Measurements from ENCODE around the gene GATAD2B.
A peak's percentile ranks its signal among the peaks of the same experiment; 100 is the strongest.

Gene GATAD2B

DNA sequence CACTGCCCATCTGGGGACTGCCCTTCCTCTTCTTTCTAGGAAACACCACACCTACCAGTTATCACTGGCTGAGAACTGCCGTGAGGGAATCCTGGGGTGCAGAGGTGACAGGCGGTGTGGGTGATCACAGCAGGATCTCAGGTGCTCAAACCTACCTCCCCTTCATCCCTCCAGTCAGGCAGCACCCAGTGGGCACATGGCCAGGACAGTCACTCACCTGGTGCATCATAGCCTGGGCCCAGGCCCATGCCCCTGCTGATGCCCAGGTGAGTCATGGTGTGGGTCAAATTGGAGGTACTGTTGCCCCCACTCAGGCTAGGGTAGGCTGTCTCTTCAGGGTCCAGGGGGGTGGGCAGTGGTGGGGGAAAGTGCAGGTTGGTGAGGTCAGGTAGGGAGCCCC is 29.0 kb upstream of the GATAD2B start:
- Histone ChIP-seq H3K9me3 (ENCODE audit: control insufficient read depth, insufficient read depth, low read depth, low read length) (no peaks in the 10 kb centered on the region), H3K36me3 (ENCODE audit: control insufficient read depth in 2 of 2, insufficient read depth in 1 of 2, low read length in 2 of 2) (peaks cover 16 to 82% of the 10 kb centered on the region in 2 experiments; a peak in 2 of 3 replicates), H3K27ac (ENCODE audit: extremely low read depth, low read depth, low read length) (no peak overlapping the region), H3K4me3 (ENCODE audit: low read depth, low read length) (no peak overlapping the region), H3K4me1 (ENCODE audit: control insufficient read depth, insufficient read depth, low read length) (peaks cover 3% of the 10 kb centered on the region; the same call in 1 of the 2 replicates)
- ChIA-PET CTCF (no interaction called here), POLR2A (no interaction called here)
- no peak for TF ChIP-seq ZNF23 (tag by site-specific recombination; IDR thresholded peaks at IDR 0.05; ENCODE audit: borderline replicate concordance)
- no peak for TF ChIP-seq SCRT2 (tag by site-specific recombination; IDR thresholded peaks at IDR 0.05)
- no peak for TF ChIP-seq ZNF621 (tag by site-specific recombination; IDR thresholded peaks at IDR 0.05)
- TF ChIP-seq ZNF174 (tag by site-specific recombination; IDR thresholded peaks at IDR 0.05), result no peak
- TF ChIP-seq, protein P1, sequence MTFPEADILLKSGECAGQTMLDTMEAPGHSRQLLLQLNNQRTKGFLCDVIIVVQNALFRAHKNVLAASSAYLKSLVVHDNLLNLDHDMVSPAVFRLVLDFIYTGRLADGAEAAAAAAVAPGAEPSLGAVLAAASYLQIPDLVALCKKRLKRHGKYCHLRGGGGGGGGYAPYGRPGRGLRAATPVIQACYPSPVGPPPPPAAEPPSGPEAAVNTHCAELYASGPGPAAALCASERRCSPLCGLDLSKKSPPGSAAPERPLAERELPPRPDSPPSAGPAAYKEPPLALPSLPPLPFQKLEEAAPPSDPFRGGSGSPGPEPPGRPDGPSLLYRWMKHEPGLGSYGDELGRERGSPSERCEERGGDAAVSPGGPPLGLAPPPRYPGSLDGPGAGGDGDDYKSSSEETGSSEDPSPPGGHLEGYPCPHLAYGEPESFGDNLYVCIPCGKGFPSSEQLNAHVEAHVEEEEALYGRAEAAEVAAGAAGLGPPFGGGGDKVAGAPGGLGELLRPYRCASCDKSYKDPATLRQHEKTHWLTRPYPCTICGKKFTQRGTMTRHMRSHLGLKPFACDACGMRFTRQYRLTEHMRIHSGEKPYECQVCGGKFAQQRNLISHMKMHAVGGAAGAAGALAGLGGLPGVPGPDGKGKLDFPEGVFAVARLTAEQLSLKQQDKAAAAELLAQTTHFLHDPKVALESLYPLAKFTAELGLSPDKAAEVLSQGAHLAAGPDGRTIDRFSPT (tag by site-specific recombination; IDR thresholded peaks at IDR 0.05), result 0 out of 2 replicates have a peak, but pooled peaks have one; percentile 27

DNA sequence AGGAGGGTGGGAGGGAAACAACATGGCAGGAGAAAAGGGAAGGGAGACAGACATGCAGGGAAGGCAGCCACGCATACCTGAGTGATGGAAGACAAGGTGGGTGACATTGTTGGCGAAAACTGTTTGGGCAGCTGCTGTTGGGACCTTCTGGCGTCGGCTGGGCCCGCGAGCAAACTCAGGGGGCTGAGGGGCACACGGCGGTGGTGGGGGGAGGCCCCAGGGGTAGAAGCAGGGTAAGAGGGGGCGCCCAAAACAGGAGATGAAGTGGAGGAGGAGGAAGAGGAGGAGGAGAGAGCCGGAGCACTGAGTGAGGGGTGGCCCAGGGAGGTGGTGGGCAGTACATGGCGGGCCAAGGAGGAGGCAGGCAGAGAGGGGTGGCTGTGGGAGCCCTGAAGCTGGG is 28.4 kb upstream of the GATAD2B start:
- Histone ChIP-seq H3K4me1 (ENCODE audit: control insufficient read depth, insufficient read depth, low read length) (no peaks in the 10 kb centered on the region), H3K4me3 (ENCODE audit: low read depth, low read length) (no peak overlapping the region), H3K27ac (ENCODE audit: extremely low read depth, low read depth, low read length) (no peak overlapping the region), H3K9me3 (ENCODE audit: control insufficient read depth, insufficient read depth, low read depth, low read length) (no peaks in the 10 kb centered on the region), H3K36me3 (ENCODE audit: control insufficient read depth in 2 of 2, insufficient read depth in 1 of 2, low read length in 2 of 2) (peaks cover 16 to 80% of the 10 kb centered on the region in 2 experiments; a peak in 2 of 3 replicates)
- POLR2A ChIA-PET, result interaction anchor here (0.8 kb wide), 1 partner anchor 11 kb away, joined by 3 read pairs; no protein-coding TSS in a partner anchor
- no peak for TF ChIP-seq HOXA7 (CRISPR knock-in tag; IDR thresholded peaks at IDR 0.05; ENCODE audit: borderline replicate concordance)
- TF ChIP-seq EGR2 (tag by site-specific recombination; IDR thresholded peaks at IDR 0.05; ENCODE audit: low read depth), result peak; percentile 39; the same call in 1 of the 2 replicates
- TF ChIP-seq ZFHX2 (tag by site-specific recombination; conservative IDR thresholded peaks at IDR 0.05), result 0 out of 2 replicates have a peak, but pooled peaks have one; percentile 16
- TF ChIP-seq ZNF140 (tag by site-specific recombination; IDR thresholded peaks at IDR 0.05), result no peak
- TF ChIP-seq ZNF777 (tag by site-specific recombination; IDR thresholded peaks at IDR 0.05; ENCODE audit: borderline replicate concordance), result no peak
- CTCF ChIA-PET, result interaction anchor here (0.6 to 1.2 kb wide), 2 partner anchors 35 to 106 kb away, joined by 3 to 5 read pairs; partner anchors contain the start of gene RAB13

DNA sequence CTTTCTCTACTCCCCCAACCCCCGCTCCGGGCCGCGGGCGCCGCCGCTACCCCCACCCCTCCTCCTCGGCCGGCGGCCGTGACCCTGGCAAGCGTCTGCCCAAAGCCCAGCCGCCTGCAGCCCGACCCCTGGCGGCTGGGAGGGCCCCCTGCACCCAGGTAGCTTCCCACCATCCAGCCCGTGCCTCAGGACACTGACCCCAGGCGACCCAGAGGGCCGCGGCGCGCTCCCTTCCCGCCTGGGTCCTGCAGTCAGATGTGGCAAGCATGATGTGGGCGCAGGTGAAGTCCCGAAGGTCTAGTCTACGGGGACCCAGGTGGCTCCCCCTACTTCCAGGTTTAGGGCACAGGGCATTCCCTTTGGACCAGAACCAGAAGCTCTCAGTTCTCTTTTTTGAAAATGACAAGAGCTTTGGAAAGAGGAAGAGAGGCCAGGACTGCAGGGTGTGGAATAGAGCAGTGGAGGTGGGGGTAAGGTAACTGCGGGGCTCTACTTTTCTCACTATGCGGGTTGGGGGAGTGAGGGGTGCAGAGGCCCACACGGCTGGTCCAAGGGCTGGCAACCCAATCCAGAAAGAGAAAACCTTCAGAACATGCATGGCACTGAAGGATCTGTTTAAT is 24.0 kb upstream of the GATAD2B start, which contains the start of gene DENND4B:
TSS of gene DENND4B (minus strand) at position 97 of the 620 bp plus-strand sequence. CDS start 2,344 bp downstream, outside the sequence.
- H3K4me1 ChIP-seq (ENCODE audit: control insufficient read depth, insufficient read depth, low read length), result no peaks in the 10 kb centered on the region
- TF ChIP-seq ZNF211 (tag by site-specific recombination; IDR thresholded peaks at IDR 0.05; ENCODE audit: low read depth) (no peak), BCL11B (tag by site-specific recombination; IDR thresholded peaks at IDR 0.05; ENCODE audit: low read depth) (peak; percentile 91), ZNF585B (tag by site-specific recombination; IDR thresholded peaks at IDR 0.05) (no peak), SP7 (tag by site-specific recombination; IDR thresholded peaks at IDR 0.05) (peak; percentile 49; the same call in 1 of the 2 replicates), OSR2 (tag by site-specific recombination; IDR thresholded peaks at IDR 0.05) (no peak), ZNF830 (tag by site-specific recombination; IDR thresholded peaks at IDR 0.05; ENCODE audit: low read depth) (no peak), ZNF624 (tag by site-specific recombination; IDR thresholded peaks at IDR 0.05) (no peak), ZNF202 (tag by site-specific recombination; IDR thresholded peaks at IDR 0.05; ENCODE audit: borderline replicate concordance) (no peak), ZNF157 (tag by site-specific recombination; IDR thresholded peaks at IDR 0.05) (no peak), ZNF366 (tag by site-specific recombination; conservative IDR thresholded peaks at IDR 0.05) (0 out of 2 replicates have a peak, but pooled peaks have one; percentile 10)
- TF ChIP-seq, protein P2, sequence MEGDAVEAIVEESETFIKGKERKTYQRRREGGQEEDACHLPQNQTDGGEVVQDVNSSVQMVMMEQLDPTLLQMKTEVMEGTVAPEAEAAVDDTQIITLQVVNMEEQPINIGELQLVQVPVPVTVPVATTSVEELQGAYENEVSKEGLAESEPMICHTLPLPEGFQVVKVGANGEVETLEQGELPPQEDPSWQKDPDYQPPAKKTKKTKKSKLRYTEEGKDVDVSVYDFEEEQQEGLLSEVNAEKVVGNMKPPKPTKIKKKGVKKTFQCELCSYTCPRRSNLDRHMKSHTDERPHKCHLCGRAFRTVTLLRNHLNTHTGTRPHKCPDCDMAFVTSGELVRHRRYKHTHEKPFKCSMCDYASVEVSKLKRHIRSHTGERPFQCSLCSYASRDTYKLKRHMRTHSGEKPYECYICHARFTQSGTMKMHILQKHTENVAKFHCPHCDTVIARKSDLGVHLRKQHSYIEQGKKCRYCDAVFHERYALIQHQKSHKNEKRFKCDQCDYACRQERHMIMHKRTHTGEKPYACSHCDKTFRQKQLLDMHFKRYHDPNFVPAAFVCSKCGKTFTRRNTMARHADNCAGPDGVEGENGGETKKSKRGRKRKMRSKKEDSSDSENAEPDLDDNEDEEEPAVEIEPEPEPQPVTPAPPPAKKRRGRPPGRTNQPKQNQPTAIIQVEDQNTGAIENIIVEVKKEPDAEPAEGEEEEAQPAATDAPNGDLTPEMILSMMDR (tag by site-specific recombination; IDR thresholded peaks at IDR 0.05), result peak; percentile 92
- TF ChIP-seq, protein P3, sequence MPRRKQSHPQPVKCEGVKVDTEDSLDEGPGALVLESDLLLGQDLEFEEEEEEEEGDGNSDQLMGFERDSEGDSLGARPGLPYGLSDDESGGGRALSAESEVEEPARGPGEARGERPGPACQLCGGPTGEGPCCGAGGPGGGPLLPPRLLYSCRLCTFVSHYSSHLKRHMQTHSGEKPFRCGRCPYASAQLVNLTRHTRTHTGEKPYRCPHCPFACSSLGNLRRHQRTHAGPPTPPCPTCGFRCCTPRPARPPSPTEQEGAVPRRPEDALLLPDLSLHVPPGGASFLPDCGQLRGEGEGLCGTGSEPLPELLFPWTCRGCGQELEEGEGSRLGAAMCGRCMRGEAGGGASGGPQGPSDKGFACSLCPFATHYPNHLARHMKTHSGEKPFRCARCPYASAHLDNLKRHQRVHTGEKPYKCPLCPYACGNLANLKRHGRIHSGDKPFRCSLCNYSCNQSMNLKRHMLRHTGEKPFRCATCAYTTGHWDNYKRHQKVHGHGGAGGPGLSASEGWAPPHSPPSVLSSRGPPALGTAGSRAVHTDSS (tag by site-specific recombination; IDR thresholded peaks at IDR 0.05), result no peak
- TF ChIP-seq, protein P4, sequence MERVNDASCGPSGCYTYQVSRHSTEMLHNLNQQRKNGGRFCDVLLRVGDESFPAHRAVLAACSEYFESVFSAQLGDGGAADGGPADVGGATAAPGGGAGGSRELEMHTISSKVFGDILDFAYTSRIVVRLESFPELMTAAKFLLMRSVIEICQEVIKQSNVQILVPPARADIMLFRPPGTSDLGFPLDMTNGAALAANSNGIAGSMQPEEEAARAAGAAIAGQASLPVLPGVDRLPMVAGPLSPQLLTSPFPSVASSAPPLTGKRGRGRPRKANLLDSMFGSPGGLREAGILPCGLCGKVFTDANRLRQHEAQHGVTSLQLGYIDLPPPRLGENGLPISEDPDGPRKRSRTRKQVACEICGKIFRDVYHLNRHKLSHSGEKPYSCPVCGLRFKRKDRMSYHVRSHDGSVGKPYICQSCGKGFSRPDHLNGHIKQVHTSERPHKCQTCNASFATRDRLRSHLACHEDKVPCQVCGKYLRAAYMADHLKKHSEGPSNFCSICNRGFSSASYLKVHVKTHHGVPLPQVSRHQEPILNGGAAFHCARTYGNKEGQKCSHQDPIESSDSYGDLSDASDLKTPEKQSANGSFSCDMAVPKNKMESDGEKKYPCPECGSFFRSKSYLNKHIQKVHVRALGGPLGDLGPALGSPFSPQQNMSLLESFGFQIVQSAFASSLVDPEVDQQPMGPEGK (tag by site-specific recombination; IDR thresholded peaks at IDR 0.05), result peak; percentile 60; the same call in 1 of the 2 replicates

More for the DNA sequence above, 24.0 kb upstream of the GATAD2B start, which contains the start of gene DENND4B:
- CTCF ChIA-PET, result interaction anchor here (0.6 to 1.8 kb wide), 27 partner anchors 9 to 402 kb away, joined by 3 to 13 read pairs (median 4); partner anchors contain the start of genes CRTC2, RAB13 and SLC39A1
- Histone ChIP-seq H3K36me3 (ENCODE audit: control insufficient read depth in 2 of 2, insufficient read depth in 1 of 2, low read length in 2 of 2) (peaks cover 12 to 67% of the 10 kb centered on the region in 2 experiments; a peak in 2 of 3 replicates), H3K4me3 (ENCODE audit: low read depth, low read length) (peak within 1 kb of the TSS; percentile 74), H3K27ac (ENCODE audit: extremely low read depth, low read depth, low read length) (peak within 1 kb of the TSS; percentile 91), H3K9me3 (ENCODE audit: control insufficient read depth, insufficient read depth, low read depth, low read length) (no peaks in the 10 kb centered on the region)
- POLR2A ChIA-PET, result interaction anchor here (1.0 to 4.3 kb wide), 11 partner anchors 10 to 143 kb away, joined by 4 to 36 read pairs (median 13); partner anchors contain the start of genes CREB3L4, CRTC2, GATAD2B and JTB
